Measurements from ENCODE around the gene FAM161B.

FAM161B gene

DNA sequence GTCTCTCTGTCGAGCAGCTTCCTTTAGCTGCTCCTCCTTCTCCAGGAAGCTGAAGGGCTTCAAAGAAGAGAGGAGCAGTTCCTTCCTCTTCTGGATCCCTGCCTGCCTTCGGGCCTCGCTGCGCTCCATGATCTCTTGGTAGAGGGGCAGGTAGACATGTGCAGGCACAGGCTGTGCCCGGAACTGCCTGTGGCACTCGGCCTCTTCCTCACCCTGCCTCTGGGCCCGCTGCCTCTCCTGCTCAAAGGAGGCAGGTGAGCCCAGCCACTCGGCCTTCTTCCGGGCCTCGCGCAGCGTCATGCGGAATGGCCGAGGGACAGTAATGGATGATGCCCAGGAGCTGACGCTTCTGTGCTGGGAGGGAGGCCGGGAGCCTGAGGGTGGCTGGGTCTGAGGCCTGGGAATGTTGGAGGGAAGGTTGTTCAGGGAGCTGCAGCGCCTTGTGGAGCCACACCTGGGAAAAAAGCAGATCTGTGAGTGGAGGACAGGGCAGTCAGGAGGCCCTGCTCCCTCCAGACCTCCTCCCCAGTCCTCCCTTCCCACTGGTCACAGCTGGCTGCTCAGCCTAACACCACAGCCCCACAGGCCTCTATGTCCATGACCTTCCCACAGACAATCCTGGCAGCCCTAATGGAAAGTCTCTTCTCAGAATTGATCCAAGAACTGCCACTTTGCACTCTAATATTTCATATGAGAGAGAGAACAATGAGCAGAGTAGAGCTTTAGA, 5.3 kb downstream of the FAM161B start:
- no peak for DNase-seq (ENCODE audit: low read depth)
- no peak overlapping the region for H3K4me3 ChIP-seq (ENCODE audit: control insufficient read depth, low read depth, low read length)
- TF ChIP-seq, protein P1, sequence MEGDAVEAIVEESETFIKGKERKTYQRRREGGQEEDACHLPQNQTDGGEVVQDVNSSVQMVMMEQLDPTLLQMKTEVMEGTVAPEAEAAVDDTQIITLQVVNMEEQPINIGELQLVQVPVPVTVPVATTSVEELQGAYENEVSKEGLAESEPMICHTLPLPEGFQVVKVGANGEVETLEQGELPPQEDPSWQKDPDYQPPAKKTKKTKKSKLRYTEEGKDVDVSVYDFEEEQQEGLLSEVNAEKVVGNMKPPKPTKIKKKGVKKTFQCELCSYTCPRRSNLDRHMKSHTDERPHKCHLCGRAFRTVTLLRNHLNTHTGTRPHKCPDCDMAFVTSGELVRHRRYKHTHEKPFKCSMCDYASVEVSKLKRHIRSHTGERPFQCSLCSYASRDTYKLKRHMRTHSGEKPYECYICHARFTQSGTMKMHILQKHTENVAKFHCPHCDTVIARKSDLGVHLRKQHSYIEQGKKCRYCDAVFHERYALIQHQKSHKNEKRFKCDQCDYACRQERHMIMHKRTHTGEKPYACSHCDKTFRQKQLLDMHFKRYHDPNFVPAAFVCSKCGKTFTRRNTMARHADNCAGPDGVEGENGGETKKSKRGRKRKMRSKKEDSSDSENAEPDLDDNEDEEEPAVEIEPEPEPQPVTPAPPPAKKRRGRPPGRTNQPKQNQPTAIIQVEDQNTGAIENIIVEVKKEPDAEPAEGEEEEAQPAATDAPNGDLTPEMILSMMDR (IDR thresholded peaks at IDR 0.05; ENCODE audit: control insufficient read depth, insufficient read depth, low read depth, low read length, missing control alignments): no peak

DNA sequence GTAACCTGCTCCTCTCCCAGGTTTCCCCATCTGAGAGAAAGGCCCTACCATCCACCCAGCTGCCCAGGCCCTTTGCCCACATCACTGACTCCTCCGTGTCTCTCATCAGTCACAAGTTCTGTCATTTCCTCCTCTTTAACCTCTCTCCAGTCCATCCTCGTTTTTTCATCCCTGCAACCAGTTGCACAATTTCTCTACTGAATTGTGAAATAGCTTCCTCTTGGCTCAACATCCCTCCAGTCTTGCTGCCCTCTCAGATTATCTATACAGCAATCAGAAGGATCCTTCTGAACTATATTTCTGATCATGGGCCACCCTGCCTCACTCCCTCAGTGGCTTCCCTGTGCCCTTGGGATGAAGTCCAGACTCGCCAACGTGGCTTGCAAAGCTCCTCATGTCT, 6.8 kb downstream of the FAM161B start:
- TF ChIP-seq, protein P1 (IDR thresholded peaks at IDR 0.05; ENCODE audit: control insufficient read depth, insufficient read depth, low read depth, low read length, missing control alignments): no peak
- H3K4me3 ChIP-seq (ENCODE audit: control insufficient read depth, low read depth, low read length): no peak overlapping the region
- DNase-seq (ENCODE audit: low read depth): peak; percentile 60

DNA sequence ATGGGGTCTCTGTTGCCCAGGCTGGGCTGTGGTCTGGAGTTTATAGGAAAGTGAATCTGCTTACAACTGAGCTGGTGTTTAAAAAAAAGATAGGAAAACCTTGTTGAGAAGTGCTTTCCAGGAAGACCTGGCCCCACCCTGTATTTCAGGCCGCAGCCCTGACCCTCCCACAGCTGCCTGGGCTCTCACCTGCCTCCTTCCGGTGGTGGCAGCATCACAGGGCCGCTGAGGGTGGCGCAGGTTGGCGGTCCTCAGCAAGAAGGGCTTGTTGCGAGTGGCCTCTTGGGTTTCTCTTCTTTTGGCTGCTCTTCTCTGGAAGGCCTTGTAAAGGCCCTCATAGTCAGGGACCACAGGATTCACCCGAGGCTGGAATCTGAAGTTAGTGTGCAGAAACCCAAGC, 7.7 kb downstream of the FAM161B start:
- no peak overlapping the region for H3K4me3 ChIP-seq (ENCODE audit: control insufficient read depth, low read depth, low read length)
- TF ChIP-seq, protein P1 (IDR thresholded peaks at IDR 0.05; ENCODE audit: control insufficient read depth, insufficient read depth, low read depth, low read length, missing control alignments): no peak
- no peak for DNase-seq (ENCODE audit: low read depth)

DNA sequence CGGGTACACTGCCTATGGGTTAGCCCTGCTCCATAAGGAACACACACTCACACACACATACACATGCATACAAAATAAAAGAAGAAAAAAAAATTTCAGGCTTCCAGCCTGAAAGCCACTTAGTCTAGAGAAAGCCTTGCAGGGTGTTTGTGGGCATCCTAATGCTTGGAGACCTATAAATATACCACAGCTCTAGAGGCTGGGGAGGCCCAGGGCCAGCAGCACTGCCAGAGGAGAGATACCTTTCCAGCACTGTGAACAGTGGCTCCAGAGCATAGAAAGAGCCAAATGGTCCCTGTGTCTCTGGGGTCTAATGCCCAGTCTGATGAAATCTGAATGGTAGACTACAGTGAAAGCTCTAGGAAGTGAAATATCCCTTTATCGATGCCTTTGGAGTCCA, 12.9 kb downstream of the FAM161B start:
- H3K4me3 ChIP-seq (ENCODE audit: control insufficient read depth, low read depth, low read length): no peak overlapping the region
- no peak for DNase-seq (ENCODE audit: low read depth)
- TF ChIP-seq, protein P1 (IDR thresholded peaks at IDR 0.05; ENCODE audit: control insufficient read depth, insufficient read depth, low read depth, low read length, missing control alignments): no peak

DNA sequence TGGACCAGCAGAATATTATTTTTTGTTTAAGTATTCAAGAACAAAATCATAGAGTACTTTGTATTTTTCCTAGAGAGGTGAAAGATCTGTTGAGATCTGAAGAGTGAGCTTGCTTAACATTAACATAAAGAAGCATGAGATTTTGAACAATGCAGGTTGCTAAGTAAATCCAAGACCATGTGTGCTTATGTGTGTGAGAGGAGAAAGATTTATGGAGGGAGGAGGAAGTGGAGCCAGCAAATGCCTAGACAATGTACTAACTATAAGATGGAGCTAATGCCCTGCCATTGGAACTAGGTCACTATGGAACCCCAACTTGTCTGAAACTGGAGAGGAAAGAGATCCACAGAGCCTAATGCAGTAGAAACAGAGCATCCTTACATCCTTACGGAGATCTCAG, 13.3 kb downstream of the FAM161B start:
- no peak overlapping the region for H3K4me3 ChIP-seq (ENCODE audit: control insufficient read depth, low read depth, low read length)
- DNase-seq (ENCODE audit: low read depth): no peak
- TF ChIP-seq, protein P1 (IDR thresholded peaks at IDR 0.05; ENCODE audit: control insufficient read depth, insufficient read depth, low read depth, low read length, missing control alignments): no peak

DNA sequence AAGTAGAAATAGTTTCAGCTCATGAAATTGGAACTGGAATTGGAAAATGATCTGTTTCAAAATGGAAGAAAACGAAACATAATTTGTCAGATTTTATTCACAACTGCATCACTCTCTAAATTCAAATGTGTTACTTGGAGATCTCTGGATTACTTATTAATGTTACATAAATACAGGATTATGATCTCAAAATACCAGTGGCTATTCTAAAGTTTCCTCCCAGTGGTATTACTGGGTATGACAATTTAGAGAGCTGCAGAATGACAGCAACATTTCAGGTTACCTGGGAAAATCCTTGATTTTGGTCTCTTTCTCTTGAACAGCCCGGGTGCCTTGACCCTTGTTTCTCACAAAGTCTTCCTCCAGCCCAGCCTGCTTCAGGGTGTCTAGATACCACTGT, 14.2 kb downstream of the FAM161B start:
- H3K4me3 ChIP-seq (ENCODE audit: control insufficient read depth, low read depth, low read length): no peak overlapping the region
- TF ChIP-seq, protein P1 (IDR thresholded peaks at IDR 0.05; ENCODE audit: control insufficient read depth, insufficient read depth, low read depth, low read length, missing control alignments): peak; percentile 22
- DNase-seq (ENCODE audit: low read depth): no peak

Data from AG09309 (cell line).